ENCODE results near the gene TPSD1.

Gene TPSD1

DNA sequence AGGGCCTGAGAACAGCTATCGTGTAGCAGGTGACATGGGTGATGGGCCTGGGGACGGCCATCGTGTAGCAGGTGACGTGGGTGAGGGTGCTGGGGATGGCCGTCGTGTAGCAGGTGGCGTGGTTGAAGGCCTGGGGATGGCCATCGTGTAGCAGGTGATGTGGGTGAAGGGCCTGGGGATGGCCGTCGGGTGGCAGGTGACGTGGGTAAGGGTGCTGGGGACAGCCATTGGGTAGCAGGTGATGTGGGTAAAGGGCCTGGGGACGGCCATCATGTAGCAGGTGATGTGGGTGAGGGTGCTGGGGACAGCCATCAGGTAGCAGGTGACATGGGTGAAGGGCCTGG lies 15.5 kb downstream of the TPSD1 start:
- TF ChIP-seq NFIC (IDR thresholded peaks at IDR 0.05): no peak
- TF ChIP-seq, protein P1, sequence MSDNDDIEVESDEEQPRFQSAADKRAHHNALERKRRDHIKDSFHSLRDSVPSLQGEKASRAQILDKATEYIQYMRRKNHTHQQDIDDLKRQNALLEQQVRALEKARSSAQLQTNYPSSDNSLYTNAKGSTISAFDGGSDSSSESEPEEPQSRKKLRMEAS (IDR thresholded peaks at IDR 0.05): no peak
- TF ChIP-seq, protein P2, sequence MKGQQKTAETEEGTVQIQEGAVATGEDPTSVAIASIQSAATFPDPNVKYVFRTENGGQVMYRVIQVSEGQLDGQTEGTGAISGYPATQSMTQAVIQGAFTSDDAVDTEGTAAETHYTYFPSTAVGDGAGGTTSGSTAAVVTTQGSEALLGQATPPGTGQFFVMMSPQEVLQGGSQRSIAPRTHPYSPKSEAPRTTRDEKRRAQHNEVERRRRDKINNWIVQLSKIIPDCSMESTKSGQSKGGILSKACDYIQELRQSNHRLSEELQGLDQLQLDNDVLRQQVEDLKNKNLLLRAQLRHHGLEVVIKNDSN (IDR thresholded peaks at IDR 0.05): no peak
- TF ChIP-seq TEAD4 (IDR thresholded peaks at IDR 0.05): no peak
- no peak for TF ChIP-seq TCF12 (IDR thresholded peaks at IDR 0.05; ENCODE audit: low read depth)
- no peak for TF ChIP-seq REST (IDR thresholded peaks at IDR 0.05; ENCODE audit: low read depth)
- no peak for TF ChIP-seq ZBTB7A (IDR thresholded peaks at IDR 0.05; ENCODE audit: low read depth)

DNA sequence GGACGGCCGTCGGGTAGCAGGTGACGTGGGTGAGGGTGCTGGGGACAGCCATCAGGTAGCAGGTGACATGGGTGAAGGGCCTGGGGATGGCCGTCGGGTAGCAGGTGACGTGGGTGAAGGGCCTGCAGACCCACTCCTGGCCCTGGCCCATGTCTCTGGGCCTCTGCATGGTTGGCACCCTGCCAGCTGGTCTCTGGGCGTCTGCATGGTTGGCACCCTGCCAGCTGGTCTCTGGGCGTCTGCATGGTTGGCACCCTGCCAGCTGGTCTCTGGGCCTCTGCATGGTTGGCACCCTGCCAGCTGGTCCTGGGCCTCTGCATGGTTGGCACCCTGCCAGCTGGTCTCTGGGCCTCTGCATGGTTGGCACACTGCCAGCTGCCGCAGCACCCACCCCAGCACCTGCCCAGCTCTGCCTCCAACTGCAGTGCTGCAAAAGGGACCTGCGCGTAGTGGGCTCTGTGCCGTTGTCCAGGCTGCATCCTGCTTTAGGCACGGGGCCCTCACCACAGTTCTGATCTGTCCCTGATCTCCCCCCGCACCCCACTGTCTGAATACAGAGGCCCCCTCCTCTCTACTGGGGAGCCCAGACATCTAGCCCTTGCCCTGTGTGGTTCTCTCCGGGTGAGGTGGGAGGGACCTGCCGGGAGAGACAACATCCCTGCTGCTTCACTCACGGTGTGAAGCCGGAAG lies 16.0 kb downstream of the TPSD1 start:
- TF ChIP-seq TEAD4 (IDR thresholded peaks at IDR 0.05) (peak; percentile 60; the same call in 1 of the 2 replicates), NFIC (IDR thresholded peaks at IDR 0.05) (peak; percentile 100), EP300 (IDR thresholded peaks at IDR 0.05; ENCODE audit: borderline replicate concordance) (peak; percentile 65; the same call in 1 of the 2 replicates), ZBTB7A (IDR thresholded peaks at IDR 0.05; ENCODE audit: low read depth) (peak; percentile 61), TCF12 (IDR thresholded peaks at IDR 0.05; ENCODE audit: low read depth) (peak; percentile 84)
- TF ChIP-seq, protein P1 (IDR thresholded peaks at IDR 0.05): peak; percentile 59; the same call in 1 of the 2 replicates

GRCh38 chr16:1272453-1273198 lies 16.8 kb downstream of the TPSD1 start:
- TF ChIP-seq NFIC (IDR thresholded peaks at IDR 0.05) (no peak), RAD21 (IDR thresholded peaks at IDR 0.05; ENCODE audit: low read depth) (no peak), ZBTB7A (IDR thresholded peaks at IDR 0.05; ENCODE audit: low read depth) (no peak), CREB1 (IDR thresholded peaks at IDR 0.05; ENCODE audit: low read depth) (no peak), EP300 (IDR thresholded peaks at IDR 0.05; ENCODE audit: borderline replicate concordance) (no peak), TEAD4 (IDR thresholded peaks at IDR 0.05) (no peak), TCF12 (IDR thresholded peaks at IDR 0.05; ENCODE audit: low read depth) (no peak), REST (IDR thresholded peaks at IDR 0.05; ENCODE audit: low read depth) (no peak), EGR1 (IDR thresholded peaks at IDR 0.05) (no peak), CEBPB (IDR thresholded peaks at IDR 0.05) (no peak)
- TF ChIP-seq, protein P1 (IDR thresholded peaks at IDR 0.05): no peak

DNA sequence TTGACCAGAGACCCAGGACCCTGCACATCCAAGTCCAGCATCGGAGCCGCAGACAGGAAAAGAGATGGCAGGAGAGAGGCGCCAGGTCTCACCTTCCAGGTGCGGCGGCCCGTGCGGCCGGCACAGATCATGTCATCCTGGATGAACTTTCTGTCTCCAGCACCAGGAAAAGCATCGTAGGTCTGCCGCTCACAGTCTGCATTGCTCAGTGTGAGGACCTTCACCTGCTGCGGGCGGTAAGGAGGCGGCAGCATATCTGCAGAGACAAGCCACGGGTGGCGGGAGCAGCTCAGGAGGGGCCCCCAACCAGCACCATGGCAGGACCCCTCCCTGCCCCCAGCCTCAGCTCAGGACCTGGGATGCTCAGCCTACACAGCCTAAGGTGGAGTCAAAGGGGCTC lies 17.9 kb downstream of the TPSD1 start:
- no peak for TF ChIP-seq ZBTB7A (IDR thresholded peaks at IDR 0.05; ENCODE audit: low read depth)
- no peak for TF ChIP-seq RAD21 (IDR thresholded peaks at IDR 0.05; ENCODE audit: low read depth)
- no peak for TF ChIP-seq TCF12 (IDR thresholded peaks at IDR 0.05; ENCODE audit: low read depth)
- no peak for TF ChIP-seq TAF1 (IDR thresholded peaks at IDR 0.05; ENCODE audit: low read depth)
- no peak for TF ChIP-seq YY1 (IDR thresholded peaks at IDR 0.05; ENCODE audit: low read depth)
- TF ChIP-seq, protein P1 (IDR thresholded peaks at IDR 0.05): no peak
- TF ChIP-seq FOXM1 (IDR thresholded peaks at IDR 0.05; ENCODE audit: borderline replicate concordance, low read depth): no peak
- no peak for TF ChIP-seq REST (IDR thresholded peaks at IDR 0.05; ENCODE audit: low read depth)
- TF ChIP-seq CREB1 (IDR thresholded peaks at IDR 0.05; ENCODE audit: low read depth): no peak
- no peak for TF ChIP-seq EGR1 (IDR thresholded peaks at IDR 0.05)
- no peak for TF ChIP-seq CEBPB (IDR thresholded peaks at IDR 0.05)
- TF ChIP-seq EP300 (IDR thresholded peaks at IDR 0.05; ENCODE audit: borderline replicate concordance): no peak
- no peak for TF ChIP-seq NFIC (IDR thresholded peaks at IDR 0.05)
- no peak for TF ChIP-seq TEAD4 (IDR thresholded peaks at IDR 0.05)
- TF ChIP-seq, protein P2 (IDR thresholded peaks at IDR 0.05): no peak
